ENCODE measurements around the gene RPL7A. TPM values are rescaled to one million over a fixed set of nuclear protein-coding genes. Genes with fewer than 3 reads are reported as not detected.
"Not testable (repeated sequence)": the region's sequence is repeated elsewhere in the genome, so short reads cannot be mapped to it uniquely, and the experiment has no call there.

RPL7A gene
- total RNA-seq, 1 donor from 2014 or later, result 2,342 TPM

GRCh38 chr9:133392308-133392707 is 44.3 kb downstream of the RPL7A start:
- H3K4me1 ChIP-seq (ENCODE audit: control insufficient read depth in 3 of 3, insufficient read depth in 3 of 3, low read length in 3 of 3); H3K9ac ChIP-seq (ENCODE audit: low read depth in 1 of 3, low read length in 3 of 3); H3K36me3 ChIP-seq (ENCODE audit: control insufficient read depth in 3 of 3, insufficient read depth in 3 of 3, low read length in 3 of 3); H3K27ac ChIP-seq (ENCODE audit: low read depth, low read length); H3K4me3 ChIP-seq (ENCODE audit: low read length in 3 of 3); H3K9me3 ChIP-seq (ENCODE audit: control insufficient read depth in 3 of 3, low read length in 3 of 3): not testable (repeated sequence)
- peaks cover 29 to 46% (median 42%) of the 10 kb centered on the region in 3 donors for H3K27me3 ChIP-seq (ENCODE audit: control insufficient read depth in 3 of 3, insufficient read depth in 3 of 3, low read length in 3 of 3)

DNA sequence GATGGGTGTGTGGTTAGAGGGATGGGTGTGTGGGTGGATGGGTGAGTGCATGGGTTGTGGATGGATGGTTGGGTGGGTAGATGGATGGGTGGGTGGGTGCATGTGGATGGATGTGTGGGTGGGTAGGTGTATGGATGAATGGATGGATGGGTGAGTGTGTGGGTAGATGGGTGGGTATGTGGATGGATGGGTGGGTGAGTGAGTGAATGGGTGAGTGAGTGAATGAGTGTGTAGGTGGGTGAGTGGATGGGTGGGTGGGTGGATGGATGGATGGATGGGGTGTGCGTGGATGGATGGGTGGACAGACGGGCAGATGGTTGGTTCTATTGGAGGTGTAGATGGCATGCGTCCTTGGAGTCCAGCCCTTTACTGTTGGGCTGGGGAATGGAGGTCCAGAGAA is 45.4 kb downstream of the RPL7A start:
- Histone ChIP-seq H3K4me3 (ENCODE audit: low read length in 3 of 3) (no peak overlapping the region), H3K36me3 (ENCODE audit: control insufficient read depth in 3 of 3, insufficient read depth in 3 of 3, low read length in 3 of 3) (no peaks in the 10 kb centered on the region), H3K9ac (ENCODE audit: low read depth in 1 of 3, low read length in 3 of 3) (no peak overlapping the region), H3K27me3 (ENCODE audit: control insufficient read depth in 3 of 3, insufficient read depth in 3 of 3, low read length in 3 of 3) (peaks cover 29 to 52% (median 48%) of the 10 kb centered on the region in 3 donors), H3K9me3 (ENCODE audit: control insufficient read depth in 3 of 3, low read length in 3 of 3) (no peaks in the 10 kb centered on the region), H3K4me1 (ENCODE audit: control insufficient read depth in 3 of 3, insufficient read depth in 3 of 3, low read length in 3 of 3) (no peaks in the 10 kb centered on the region), H3K27ac (ENCODE audit: low read depth, low read length) (no peak overlapping the region)

- H3K4me1 ChIP-seq (ENCODE audit: control insufficient read depth in 3 of 3, insufficient read depth in 3 of 3, low read length in 3 of 3), result no peaks in the 10 kb centered on the region
- H3K9ac ChIP-seq (ENCODE audit: low read depth in 1 of 3, low read length in 3 of 3), result no peak overlapping the region
- no peaks in the 10 kb centered on the region for H3K9me3 ChIP-seq (ENCODE audit: control insufficient read depth in 3 of 3, low read length in 3 of 3)
- no peak overlapping the region for H3K27ac ChIP-seq (ENCODE audit: low read depth, low read length)
- H3K27me3 ChIP-seq (ENCODE audit: control insufficient read depth in 3 of 3, insufficient read depth in 3 of 3, low read length in 3 of 3), result peaks cover 28 to 49% (median 42%) of the 10 kb centered on the region in 3 donors
- no peak overlapping the region for H3K4me3 ChIP-seq (ENCODE audit: low read length in 3 of 3)
- H3K36me3 ChIP-seq (ENCODE audit: control insufficient read depth in 3 of 3, insufficient read depth in 3 of 3, low read length in 3 of 3), result no peaks in the 10 kb centered on the region
These were observed 46.8 kb downstream of the RPL7A start for GRCh38 chr9:133394687-133395271.

- no peak overlapping the region for H3K27ac ChIP-seq (ENCODE audit: low read depth, low read length)
These were observed 48.9 kb downstream of the RPL7A start for GRCh38 chr9:133396952-133397351.

DNA sequence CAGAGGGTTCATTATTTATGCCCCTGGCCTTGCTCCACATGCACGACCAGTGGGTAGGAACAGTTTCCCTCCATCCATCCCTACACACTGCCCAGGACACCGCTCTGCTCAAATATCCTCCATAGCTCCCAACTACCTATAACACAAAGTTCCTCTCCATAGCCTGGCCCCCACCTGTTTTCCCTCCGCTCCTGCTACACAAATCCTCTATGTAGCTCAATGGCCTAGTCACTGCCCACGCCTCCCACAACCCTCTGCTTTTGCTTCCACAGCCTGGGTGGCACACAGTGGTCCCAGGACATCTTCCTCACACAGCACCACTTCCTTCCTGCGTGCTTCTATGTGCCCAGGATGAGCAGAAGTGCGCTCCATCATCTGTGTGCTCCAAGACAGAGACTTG is 49.4 kb downstream of the RPL7A start:
- Histone ChIP-seq H3K27ac (ENCODE audit: low read depth, low read length) (no peak overlapping the region), H3K4me1 (ENCODE audit: control insufficient read depth in 3 of 3, insufficient read depth in 3 of 3, low read length in 3 of 3) (no peaks in the 10 kb centered on the region), H3K4me3 (ENCODE audit: low read length in 3 of 3) (no peak overlapping the region), H3K9me3 (ENCODE audit: control insufficient read depth in 3 of 3, low read length in 3 of 3) (no peaks in the 10 kb centered on the region), H3K9ac (ENCODE audit: low read depth in 1 of 3, low read length in 3 of 3) (no peak overlapping the region), H3K27me3 (ENCODE audit: control insufficient read depth in 3 of 3, insufficient read depth in 3 of 3, low read length in 3 of 3) (peaks cover 21 to 38% (median 34%) of the 10 kb centered on the region in 3 donors), H3K36me3 (ENCODE audit: control insufficient read depth in 3 of 3, insufficient read depth in 3 of 3, low read length in 3 of 3) (peaks cover 0 to 13% (median 8%) of the 10 kb centered on the region in 3 donors)

More at GRCh38 chr9:133396952-133397351, 48.9 kb downstream of the RPL7A start:
- Histone ChIP-seq H3K36me3 (ENCODE audit: control insufficient read depth in 3 of 3, insufficient read depth in 3 of 3, low read length in 3 of 3) (peaks cover 0 to 11% (median 5%) of the 10 kb centered on the region in 3 donors), H3K9ac (ENCODE audit: low read depth in 1 of 3, low read length in 3 of 3) (no peak overlapping the region), H3K4me3 (ENCODE audit: low read length in 3 of 3) (no peak overlapping the region), H3K4me1 (ENCODE audit: control insufficient read depth in 3 of 3, insufficient read depth in 3 of 3, low read length in 3 of 3) (no peaks in the 10 kb centered on the region), H3K9me3 (ENCODE audit: control insufficient read depth in 3 of 3, low read length in 3 of 3) (no peaks in the 10 kb centered on the region), H3K27me3 (ENCODE audit: control insufficient read depth in 3 of 3, insufficient read depth in 3 of 3, low read length in 3 of 3) (peaks cover 21 to 38% (median 34%) of the 10 kb centered on the region in 3 donors)

DNA sequence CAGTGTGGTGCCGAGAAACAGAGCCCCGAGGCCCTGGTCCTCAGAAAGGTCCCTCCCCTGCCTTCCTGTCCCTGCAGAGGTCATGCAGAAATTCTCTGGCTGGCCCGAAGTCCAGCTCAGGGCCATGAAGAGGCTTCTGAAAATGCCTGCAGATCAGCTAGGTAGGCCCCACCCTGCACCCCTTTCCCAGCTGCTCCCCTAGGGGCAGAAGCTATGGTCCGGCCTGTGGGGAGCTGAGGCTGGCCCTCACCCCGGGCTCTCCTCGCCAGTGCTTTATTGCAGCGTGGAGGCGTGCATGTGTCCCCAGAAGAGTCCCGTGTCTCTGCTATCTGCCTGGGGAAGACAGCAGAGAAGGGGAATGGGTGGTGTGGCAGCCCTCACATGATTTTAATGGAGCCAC is 49.9 kb downstream of the RPL7A start:
- Histone ChIP-seq H3K27me3 (ENCODE audit: control insufficient read depth in 3 of 3, insufficient read depth in 3 of 3, low read length in 3 of 3) (peaks cover 21 to 38% (median 34%) of the 10 kb centered on the region in 3 donors), H3K4me1 (ENCODE audit: control insufficient read depth in 3 of 3, insufficient read depth in 3 of 3, low read length in 3 of 3) (no peaks in the 10 kb centered on the region), H3K36me3 (ENCODE audit: control insufficient read depth in 3 of 3, insufficient read depth in 3 of 3, low read length in 3 of 3) (peaks cover 2 to 13% (median 10%) of the 10 kb centered on the region in 3 donors), H3K9me3 (ENCODE audit: control insufficient read depth in 3 of 3, low read length in 3 of 3) (no peaks in the 10 kb centered on the region), H3K9ac (ENCODE audit: low read depth in 1 of 3, low read length in 3 of 3) (no peak overlapping the region), H3K4me3 (ENCODE audit: low read length in 3 of 3) (no peak overlapping the region), H3K27ac (ENCODE audit: low read depth, low read length) (no peak overlapping the region)

DNA sequence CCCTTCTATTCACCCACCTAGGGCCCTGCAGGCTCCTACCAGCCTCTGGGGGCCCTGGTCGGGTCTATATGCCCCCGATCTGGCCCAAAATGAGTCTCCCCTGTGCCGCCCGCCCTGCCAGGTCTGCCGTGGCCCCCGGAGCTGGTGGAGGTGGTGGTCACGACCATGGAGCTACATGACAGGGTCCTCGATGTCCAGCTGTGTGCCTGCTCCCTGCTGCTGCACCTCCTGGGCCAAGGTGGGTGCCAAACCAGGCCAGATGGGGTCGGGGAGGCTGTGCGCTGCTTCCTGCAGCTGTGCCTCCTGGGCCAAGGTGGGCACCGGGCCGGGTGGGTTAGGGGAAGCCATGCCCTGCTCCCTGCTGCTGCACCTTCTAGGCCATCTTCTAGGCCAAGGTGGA is 52.3 kb downstream of the RPL7A start:
- Histone ChIP-seq H3K27me3 (ENCODE audit: control insufficient read depth in 3 of 3, insufficient read depth in 3 of 3, low read length in 3 of 3) (peaks cover 4 to 20% (median 18%) of the 10 kb centered on the region in 3 donors), H3K4me3 (ENCODE audit: low read length in 3 of 3) (no peak overlapping the region), H3K4me1 (ENCODE audit: control insufficient read depth in 3 of 3, insufficient read depth in 3 of 3, low read length in 3 of 3) (peaks cover 5 to 12% (median 5%) of the 10 kb centered on the region in 3 donors), H3K27ac (ENCODE audit: low read depth, low read length) (no peak overlapping the region), H3K9ac (ENCODE audit: low read depth in 1 of 3, low read length in 3 of 3) (no peak overlapping the region), H3K36me3 (ENCODE audit: control insufficient read depth in 3 of 3, insufficient read depth in 3 of 3, low read length in 3 of 3) (peaks cover 7 to 13% (median 10%) of the 10 kb centered on the region in 3 donors), H3K9me3 (ENCODE audit: control insufficient read depth in 3 of 3, low read length in 3 of 3) (no peaks in the 10 kb centered on the region)

Small RNA genes within 50 kb of the gene (small RNA-seq; reads per million reads assigned to genes)
- not detected for gene RF00019
- gene SNORD24, result not detected
- not detected for gene SNORD36A
- not detected for gene SNORD36B
- not detected for gene SNORD36C

Other genes starting within 250 kb of the RPL7A start
- 26.1 TPM for gene RALGDS, start 227.0 kb upstream of the RPL7A start, total RNA-seq
- gene GBGT1, start 184.3 kb upstream of the RPL7A start, total RNA-seq, result 2.6 TPM
- not detected for gene OBP2B, start 139.0 kb upstream of the RPL7A start, total RNA-seq
- gene ABO, start 73.0 kb upstream of the RPL7A start, total RNA-seq, result under 0.01 TPM
- gene SURF6, start 12.0 kb upstream of the RPL7A start, total RNA-seq, result 7.8 TPM
- 13.0 TPM for gene MED22, start 87 bp upstream of the RPL7A start, total RNA-seq
- 24.5 TPM for gene SURF1, start 8.3 kb downstream of the RPL7A start, total RNA-seq
- gene SURF2, start 8.3 kb downstream of the RPL7A start, total RNA-seq, result 12.5 TPM
- gene SURF4, start 27.8 kb downstream of the RPL7A start, total RNA-seq, result 166 TPM
- 1.0 TPM for gene STKLD1, start 28.1 kb downstream of the RPL7A start, total RNA-seq
- gene REXO4, start 69.8 kb downstream of the RPL7A start, total RNA-seq, result 14.6 TPM
- 1.6 TPM for gene ADAMTS13, start 74.1 kb downstream of the RPL7A start, total RNA-seq
- gene CACFD1, start 111.8 kb downstream of the RPL7A start, total RNA-seq, result 4.7 TPM
- gene SLC2A6, start 130.9 kb downstream of the RPL7A start, total RNA-seq, result 0.52 TPM
- 8.9 TPM for gene MYMK, start 176.7 kb downstream of the RPL7A start, total RNA-seq
- gene ADAMTSL2, start 186.5 kb downstream of the RPL7A start, total RNA-seq, result 4.7 TPM

All from skeletal muscle tissue (tissue), 5 donors.